Measurements from ENCODE around the gene SURF6. TPM values are rescaled to one million over a fixed set of nuclear protein-coding genes. Genes with fewer than 3 reads are reported as not detected.

SURF6 gene
- total RNA-seq, 1 experiment from 2014 or later, result 32.4 TPM

- no peak for TF ChIP-seq CTCF (IDR thresholded peaks at IDR 0.05; ENCODE audit: insufficient read depth in 1 of 2, low read depth in 1 of 2, low read length in 1 of 2, severe bottlenecking in 1 of 2, unreplicated experiment in 1 of 2)
- ChIA-PET CTCF (interaction anchor here (1.1 kb wide), 1 partner anchor 185 kb away, joined by 5 read pairs; no protein-coding TSS in a partner anchor), POLR2A (interaction anchor here (1.4 kb wide), 1 partner anchor 22 kb away, joined by 6 read pairs; the partner anchor contains the start of genes MED22 and RPL7A)
- intact Hi-C loops (cut with micrococcal nuclease; ENCODE audit: unreplicated experiment), result no loop called here
- Histone ChIP-seq H3K27me3 (replicated peaks; ENCODE audit: control insufficient read depth, insufficient read depth, low read length) (no peaks in the 10 kb centered on the region), H3K4me3 (ENCODE audit: low read depth, low read length) (no peak overlapping the region), H3K4me1 (peaks cover 6% of the 10 kb centered on the region; the same call in 1 of the 2 replicates), H3K9me3 (no peaks in the 10 kb centered on the region), H3K36me3 (ENCODE audit: control insufficient read depth, insufficient read depth, low read length) (peaks cover 10% of the 10 kb centered on the region)
- H3K4me1 Mint-ChIP-seq (ENCODE audit: low read depth, unreplicated experiment), result peaks cover 24% of the 10 kb centered on the region
- no TSS peak for BruUV-seq (replicated peaks)
- no peak overlapping the region for H3K4me3 Mint-ChIP-seq (ENCODE audit: unreplicated experiment)
- DNase-seq, result no peak
- H3K27me3 Mint-ChIP-seq (ENCODE audit: insufficient read depth, unreplicated experiment), result no peaks in the 10 kb centered on the region
- peaks cover 85% of the 10 kb centered on the region for H3K36me3 Mint-ChIP-seq (ENCODE audit: insufficient read depth, unreplicated experiment)
- H3K27ac Mint-ChIP-seq (ENCODE audit: unreplicated experiment), result no peak overlapping the region
- no peaks in the 10 kb centered on the region for H3K9me3 Mint-ChIP-seq (ENCODE audit: unreplicated experiment)
Measured at GRCh38 chr9:133370685-133371084, 34.7 kb upstream of the SURF6 start.

GRCh38 chr9:133369933-133370332 lies 33.9 kb upstream of the SURF6 start:
- Mint-ChIP-seq H3K27ac (ENCODE audit: unreplicated experiment) (no peak overlapping the region), H3K36me3 (ENCODE audit: insufficient read depth, unreplicated experiment) (peaks cover 88% of the 10 kb centered on the region), H3K4me1 (ENCODE audit: low read depth, unreplicated experiment) (peaks cover 24% of the 10 kb centered on the region), H3K4me3 (ENCODE audit: unreplicated experiment) (no peak overlapping the region), H3K27me3 (ENCODE audit: insufficient read depth, unreplicated experiment) (no peaks in the 10 kb centered on the region), H3K9me3 (ENCODE audit: unreplicated experiment) (no peaks in the 10 kb centered on the region)
- peaks cover 12% of the 10 kb centered on the region for H3K36me3 ChIP-seq (ENCODE audit: control insufficient read depth, insufficient read depth, low read length)
- DNase-seq, result no peak
- no peaks in the 10 kb centered on the region for H3K9me3 ChIP-seq
- BruUV-seq (replicated peaks), result no TSS peak
- no peaks in the 10 kb centered on the region for H3K27me3 ChIP-seq (replicated peaks; ENCODE audit: control insufficient read depth, insufficient read depth, low read length)
- TF ChIP-seq CTCF (IDR thresholded peaks at IDR 0.05; ENCODE audit: insufficient read depth in 1 of 2, low read depth in 1 of 2, low read length in 1 of 2, severe bottlenecking in 1 of 2, unreplicated experiment in 1 of 2), result no peak
- CTCF ChIA-PET, result no interaction called here
- H3K4me3 ChIP-seq (ENCODE audit: low read depth, low read length), result no peak overlapping the region
- POLR2A ChIA-PET, result interaction anchor here (1.4 kb wide), 1 partner anchor 22 kb away, joined by 6 read pairs; the partner anchor contains the start of genes MED22 and RPL7A
- H3K4me1 ChIP-seq, result peaks cover 6% of the 10 kb centered on the region; the same call in 1 of the 2 replicates
- intact Hi-C loops (cut with micrococcal nuclease; ENCODE audit: unreplicated experiment), result no loop called here

- H3K9me3 ChIP-seq, result no peaks in the 10 kb centered on the region
Measured at GRCh38 chr9:133369422-133369821, 33.4 kb upstream of the SURF6 start.

More at GRCh38 chr9:133369422-133369821, 33.4 kb upstream of the SURF6 start:
- Mint-ChIP-seq H3K4me1 (ENCODE audit: low read depth, unreplicated experiment) (peaks cover 24% of the 10 kb centered on the region), H3K27ac (ENCODE audit: unreplicated experiment) (no peak overlapping the region), H3K27me3 (ENCODE audit: insufficient read depth, unreplicated experiment) (no peaks in the 10 kb centered on the region), H3K4me3 (ENCODE audit: unreplicated experiment) (no peak overlapping the region), H3K9me3 (ENCODE audit: unreplicated experiment) (no peaks in the 10 kb centered on the region), H3K36me3 (ENCODE audit: insufficient read depth, unreplicated experiment) (peaks cover 86% of the 10 kb centered on the region)
- Histone ChIP-seq H3K4me3 (ENCODE audit: low read depth, low read length) (no peak overlapping the region), H3K27me3 (replicated peaks; ENCODE audit: control insufficient read depth, insufficient read depth, low read length) (no peaks in the 10 kb centered on the region), H3K4me1 (peaks cover 6% of the 10 kb centered on the region; the same call in 1 of the 2 replicates), H3K36me3 (ENCODE audit: control insufficient read depth, insufficient read depth, low read length) (peaks cover 12% of the 10 kb centered on the region)
- TF ChIP-seq CTCF (IDR thresholded peaks at IDR 0.05; ENCODE audit: insufficient read depth in 1 of 2, low read depth in 1 of 2, low read length in 1 of 2, severe bottlenecking in 1 of 2, unreplicated experiment in 1 of 2), result no peak
- ChIA-PET CTCF (no interaction called here), POLR2A (interaction anchor here (1.4 kb wide), 1 partner anchor 21 kb away, joined by 6 read pairs; the partner anchor contains the start of genes MED22 and RPL7A)
- no peak for DNase-seq
- no TSS peak for BruUV-seq (replicated peaks)
- intact Hi-C loops (cut with micrococcal nuclease; ENCODE audit: unreplicated experiment), result no loop called here
